Spleen (tissue), 11 donors: ENCODE results near the gene HMCN1. TPM values are rescaled to one million over a fixed set of nuclear protein-coding genes. Genes with fewer than 3 reads are reported as not detected.
A peak's percentile ranks its signal among the peaks of the same experiment; 100 is the strongest.
"Not testable (repeated sequence)": the region's sequence is repeated elsewhere in the genome, so short reads cannot be mapped to it uniquely, and the experiment has no call there.

Experiments used
- DNase-seq: peaks from one replicate; pipeline ENCODE4 v3.0.0-alpha.2; 2020
- H3K27ac ChIP-seq, 8 donors: fragments of 200-600 bp; sonication (generic) in 7 of 8; 1 replicate in 4 of 8; 2 replicates in 4 of 8; pipeline versions ENCODE4 v1.5.0 to v1.8.0; 2016 to 2021; ENCODE audit warnings: inconsistent platforms in 4 of 8, mild to moderate bottlenecking in 4 of 8, moderate library complexity in 1 of 8
- H3K27me3 ChIP-seq, 7 donors: fragments of 200-600 bp; sonication (generic) in 6 of 7; replicated peaks in 1 of 7; 1 replicate in 4 of 7; 2 replicates in 3 of 7; pipeline versions ENCODE4 v1.5.0 to v1.8.0; 2016 to 2021; ENCODE audit warnings: inconsistent platforms in 3 of 7, mild to moderate bottlenecking in 1 of 7
- H3K36me3 ChIP-seq, 6 donors: fragments of 200-600 bp; sonication (generic) in 5 of 6; 1 replicate in 4 of 6; 2 replicates in 2 of 6; pipeline versions ENCODE4 v1.5.0 to v1.8.0; 2016 to 2021; ENCODE audit warnings: inconsistent platforms in 2 of 6
- H3K4me1 ChIP-seq, 6 donors: fragments of 200-600 bp; sonication (generic) in 5 of 6; 1 replicate in 3 of 6; 2 replicates in 3 of 6; pipeline versions ENCODE4 v1.5.0 to v1.8.0; 2016 to 2021; ENCODE audit warnings: inconsistent platforms in 3 of 6
- H3K4me3 ChIP-seq, 8 donors: fragments of 200-600 bp; sonication (generic) in 7 of 8; 1 replicate in 4 of 8; 2 replicates in 4 of 8; pipeline versions ENCODE4 v1.5.0 to v1.8.0; 2016 to 2021; ENCODE audit warnings: inconsistent platforms in 4 of 8, mild to moderate bottlenecking in 4 of 8, moderate library complexity in 2 of 8
- H3K9me3 ChIP-seq, 8 donors: fragments of 200-600 bp; sonication (generic) in 7 of 8; 1 replicate in 4 of 8; 2 replicates in 4 of 8; pipeline versions ENCODE4 v1.5.0 to v1.8.0; 2016 to 2021; ENCODE audit warnings: inconsistent platforms in 4 of 8
- POLR2A ChIP-seq, 3 donors: fragments of 450-650 bp; IDR thresholded peaks; one replicate each; pipeline ENCODE4 v1.5.1; 2017; ENCODE audit warnings: antibody characterized with exemption in 3 of 3, mild to moderate bottlenecking in 1 of 3
- POLR2AphosphoS5 ChIP-seq, 3 donors: sonication (generic); formaldehyde crosslinking; IDR thresholded peaks; one replicate each; pipeline ENCODE4 v1.5.1; 2017; ENCODE audit warnings: antibody characterized with exemption in 3 of 3
- WGBS, 5 donors: extraction: QIAGEN DNeasy Blood & Tissue Kit in 3 of 5; methylation state at CpG; one replicate each; pipeline versions ENCODE4 v1.1.5 to v1.1.7; 2013 to 2018; 5-methylcytosine and 5-hydroxymethylcytosine counted together
- intact Hi-C: fragments of 100-400 bp; cut with DNase I; formaldehyde crosslinking; loops from one replicate; pipeline ENCODE4 v1.15.0; 2023; ENCODE audit warnings: low total_unique reads
- polyA plus RNA-seq, 3 donors: library from polyadenylated mRNA; stranded (reverse); fragments of 200-250 nt; gene quantifications; one replicate each; pipeline ENCODE4 v1.2.1, GENCODE V29; 2013
- total RNA-seq, 7 donors: library from RNA; depleted of rRNA in 3 of 7; stranded (reverse); fragments of >200 nt in 3 of 7; fragmentation: NEBNext Ultra II Directional in 4 of 7; extraction: Animal tissue kit (Norgen Biotek cat#: 25700) in 4 of 7; gene quantifications; one replicate each; pipeline versions ENCODE4 v1.1.0 to v1.2.1, GENCODE V29; 2016 to 2021
- TF ChIP-seq, protein P1 (sequence below), 11 experiments: fragments of 200-600 bp in 7 of 11; fragments of 450-650 bp in 4 of 11; sonication (generic) in 4 of 11; IDR thresholded peaks in 8 of 11; conservative IDR thresholded peaks in 3 of 11; 1 replicate in 7 of 11; 2 replicates in 4 of 11; pipeline versions ENCODE4 v1.4.0 to v1.8.0; 2016 to 2021; ENCODE audit warnings: antibody characterized with exemption in 11 of 11, inconsistent platforms in 4 of 11, mild to moderate bottlenecking in 1 of 11
- donor health status: healthy with polysubstance abuse.
- donor health status: DM: no; HTN: no; CAD: no; lungs with moderate emphysema.
- donor health status: DM: no; HTN: no; CAD: no.
- donor health status: Bipolar disorder and iron deficiency.
- donor health status: healthy.
- donor health status: DM: no; HTN: no; CAD: no.
- donor health status: DM: yes; HTN: yes; CAD: no.

HMCN1 gene
- total and polyA plus RNA-seq, 10 donors = 1.2 to 28.8 (median 19.9) TPM

DNA sequence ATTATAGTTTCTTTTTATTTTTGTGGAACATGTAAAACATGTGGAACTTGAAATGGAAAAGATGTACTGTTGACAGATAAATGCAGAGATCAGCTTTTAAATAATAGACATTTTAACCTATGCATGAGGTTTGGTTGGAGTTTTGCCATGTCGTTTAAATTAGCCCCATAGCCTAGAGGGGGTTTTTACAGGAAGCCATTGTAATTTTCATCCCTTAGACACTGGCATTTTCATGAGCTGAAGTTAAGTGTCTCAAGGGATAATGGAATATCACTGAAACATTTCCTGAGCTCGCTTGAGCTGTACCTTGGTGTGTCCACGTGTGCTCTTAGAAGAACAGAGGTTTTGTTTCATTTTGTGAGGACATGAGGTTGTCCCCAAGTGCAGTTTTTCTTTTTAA is 54.2 kb downstream of the HMCN1 start:
- Histone ChIP-seq H3K27ac (no peak overlapping the region), H3K9me3 (peaks cover 0 to 9% (median 0%) of the 10 kb centered on the region in 8 donors), H3K36me3 (no peaks in the 10 kb centered on the region), H3K4me3 (no peak overlapping the region), H3K4me1 (peaks cover 0 to 16% (median 4%) of the 10 kb centered on the region in 6 donors), H3K27me3 (no peaks in the 10 kb centered on the region)
- intact Hi-C loops = no loop called here
- TF ChIP-seq, protein P1, sequence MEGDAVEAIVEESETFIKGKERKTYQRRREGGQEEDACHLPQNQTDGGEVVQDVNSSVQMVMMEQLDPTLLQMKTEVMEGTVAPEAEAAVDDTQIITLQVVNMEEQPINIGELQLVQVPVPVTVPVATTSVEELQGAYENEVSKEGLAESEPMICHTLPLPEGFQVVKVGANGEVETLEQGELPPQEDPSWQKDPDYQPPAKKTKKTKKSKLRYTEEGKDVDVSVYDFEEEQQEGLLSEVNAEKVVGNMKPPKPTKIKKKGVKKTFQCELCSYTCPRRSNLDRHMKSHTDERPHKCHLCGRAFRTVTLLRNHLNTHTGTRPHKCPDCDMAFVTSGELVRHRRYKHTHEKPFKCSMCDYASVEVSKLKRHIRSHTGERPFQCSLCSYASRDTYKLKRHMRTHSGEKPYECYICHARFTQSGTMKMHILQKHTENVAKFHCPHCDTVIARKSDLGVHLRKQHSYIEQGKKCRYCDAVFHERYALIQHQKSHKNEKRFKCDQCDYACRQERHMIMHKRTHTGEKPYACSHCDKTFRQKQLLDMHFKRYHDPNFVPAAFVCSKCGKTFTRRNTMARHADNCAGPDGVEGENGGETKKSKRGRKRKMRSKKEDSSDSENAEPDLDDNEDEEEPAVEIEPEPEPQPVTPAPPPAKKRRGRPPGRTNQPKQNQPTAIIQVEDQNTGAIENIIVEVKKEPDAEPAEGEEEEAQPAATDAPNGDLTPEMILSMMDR (IDR thresholded peaks at IDR 0.05 in 8 of 11, conservative IDR thresholded peaks at IDR 0.05 in 3 of 11) = no peak
- TF ChIP-seq POLR2A (IDR thresholded peaks at IDR 0.05) = no peak
- no peak for TF ChIP-seq POLR2AphosphoS5 (IDR thresholded peaks at IDR 0.05)
- WGBS, 5 donors = 50 to 71% (median 63%) methylated on average over 3 of the region's 3 CpGs
- DNase-seq = no peak

DNA sequence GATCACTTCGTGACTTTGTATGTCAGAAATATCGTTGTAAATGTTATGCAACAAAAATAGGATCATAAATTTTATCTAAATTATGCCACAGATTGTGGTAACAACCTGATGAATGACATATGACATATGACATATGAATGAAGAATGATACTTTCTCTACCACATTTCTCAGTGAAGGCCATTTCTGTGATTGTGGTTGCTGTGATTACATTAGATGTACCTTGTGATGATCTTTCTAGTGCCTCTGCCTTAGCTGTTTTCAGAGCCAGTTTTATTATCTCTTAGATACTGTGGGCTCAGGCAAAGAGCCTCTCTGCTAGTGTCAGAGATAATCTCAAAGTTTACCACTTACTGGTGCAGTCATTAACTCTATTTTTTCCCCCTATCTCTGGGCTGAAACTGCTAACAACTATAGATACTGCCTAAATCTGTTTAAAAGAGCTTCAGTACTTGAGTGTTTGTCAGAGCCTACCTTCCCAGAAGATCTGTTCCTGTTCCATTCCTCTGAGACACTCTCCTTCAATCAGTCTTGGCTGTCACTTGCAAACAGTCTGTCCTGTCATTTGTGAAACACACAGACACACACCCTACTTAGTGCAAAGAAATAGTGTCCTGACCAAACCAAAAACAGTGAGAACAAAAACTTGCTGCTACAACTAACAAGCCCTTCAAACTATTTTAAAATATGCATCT is 55.5 kb downstream of the HMCN1 start:
- H3K27ac ChIP-seq = peak overlapping the region in 5 of 8 donors; percentile 12 to 52 (median 35)
- peaks cover 0 to 16% (median 4%) of the 10 kb centered on the region in 6 donors for H3K4me1 ChIP-seq
- WGBS, 5 donors = 83 to 89% (median 87%) methylated on average over 2 of the region's 2 CpGs

DNA sequence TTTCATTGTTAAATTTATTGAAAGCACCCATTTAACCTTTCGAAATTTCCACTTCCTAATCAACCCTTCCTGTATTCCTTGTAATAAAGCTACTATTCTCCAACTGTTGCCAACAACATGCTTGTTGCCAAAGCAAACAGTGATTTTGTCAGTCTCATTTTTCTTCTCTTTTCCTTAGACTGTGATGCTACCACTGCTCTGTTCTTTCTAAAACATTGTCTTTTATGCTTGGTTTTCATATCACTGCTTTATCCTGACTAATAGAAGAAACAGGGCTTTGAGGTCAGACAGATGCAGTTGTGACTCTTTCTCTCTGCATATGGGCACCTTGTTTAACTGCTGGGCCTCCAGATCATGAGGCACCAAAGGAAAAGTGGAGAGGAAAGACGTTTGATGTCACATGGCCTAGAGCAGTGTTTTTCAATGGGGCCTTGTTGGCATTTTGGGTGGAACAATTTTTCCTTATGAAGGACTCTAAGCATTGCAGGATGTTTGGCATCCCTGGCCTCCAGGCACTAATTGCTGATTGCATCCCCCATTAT is 56.1 kb downstream of the HMCN1 start:
- H3K4me3 ChIP-seq = no peak overlapping the region
- intact Hi-C loops = no loop called here
- H3K9me3 ChIP-seq = no peaks in the 10 kb centered on the region
- H3K27me3 ChIP-seq = no peaks in the 10 kb centered on the region
- TF ChIP-seq POLR2AphosphoS5 (IDR thresholded peaks at IDR 0.05) = no peak
- TF ChIP-seq POLR2A (IDR thresholded peaks at IDR 0.05) = no peak
- TF ChIP-seq, protein P1 (IDR thresholded peaks at IDR 0.05 in 8 of 11, conservative IDR thresholded peaks at IDR 0.05 in 3 of 11) = no peak
- no peak for DNase-seq
- no peaks in the 10 kb centered on the region for H3K36me3 ChIP-seq
- H3K27ac ChIP-seq = peak overlapping the region in 5 of 8 donors; percentile 26 to 52 (median 34)
- peaks cover 0 to 16% (median 4%) of the 10 kb centered on the region in 6 donors for H3K4me1 ChIP-seq
- 34 to 62% (median 44%) methylated on average over 2 of the region's 2 CpGs for WGBS, 5 donors

More for the DNA sequence above, 55.5 kb downstream of the HMCN1 start:
- no peak overlapping the region for H3K4me3 ChIP-seq
- no peak for DNase-seq
- no peaks in the 10 kb centered on the region for H3K9me3 ChIP-seq
- H3K27me3 ChIP-seq = no peaks in the 10 kb centered on the region
- no peak for TF ChIP-seq POLR2A (IDR thresholded peaks at IDR 0.05)
- TF ChIP-seq, protein P1 (IDR thresholded peaks at IDR 0.05 in 8 of 11, conservative IDR thresholded peaks at IDR 0.05 in 3 of 11) = no peak
- TF ChIP-seq POLR2AphosphoS5 (IDR thresholded peaks at IDR 0.05) = no peak
- intact Hi-C loops = no loop called here
- no peaks in the 10 kb centered on the region for H3K36me3 ChIP-seq

GRCh38 chr1:185792040-185792439 is 57.8 kb downstream of the HMCN1 start:
- TF ChIP-seq POLR2AphosphoS5 (IDR thresholded peaks at IDR 0.05) (no peak), POLR2A (IDR thresholded peaks at IDR 0.05) (no peak)
- TF ChIP-seq, protein P1 (IDR thresholded peaks at IDR 0.05 in 8 of 11, conservative IDR thresholded peaks at IDR 0.05 in 3 of 11) = no peak
- no peaks in the 10 kb centered on the region for H3K9me3 ChIP-seq
- no peak for DNase-seq
- H3K36me3 ChIP-seq = no peaks in the 10 kb centered on the region
- no peaks in the 10 kb centered on the region for H3K27me3 ChIP-seq
- no peak overlapping the region for H3K27ac ChIP-seq
- no peak overlapping the region for H3K4me3 ChIP-seq
- intact Hi-C loops = no loop called here
- 82 to 94% (median 90%) methylated on average over 1 of the region's 1 CpG for WGBS, 5 donors
- H3K4me1 ChIP-seq = peaks cover 0 to 16% (median 4%) of the 10 kb centered on the region in 6 donors

DNA sequence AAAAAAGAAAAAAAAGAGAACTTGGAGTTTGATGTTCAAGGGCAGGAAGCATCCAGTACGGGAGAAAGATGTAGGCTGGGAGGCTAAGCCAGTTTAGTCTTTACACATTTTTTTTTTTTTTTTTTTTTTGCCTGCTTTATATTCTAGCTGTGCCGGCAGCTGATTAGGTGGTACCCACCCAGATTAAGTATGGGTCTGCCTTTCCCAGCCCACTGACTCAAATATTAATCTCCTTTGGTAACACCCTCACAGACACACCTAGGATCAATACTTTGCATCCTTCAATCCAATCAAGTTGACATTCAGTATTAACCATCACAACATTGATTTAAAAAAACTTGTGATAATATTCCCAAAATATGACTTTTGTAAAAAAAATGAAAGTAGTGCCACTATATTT is 60.3 kb downstream of the HMCN1 start:
- WGBS, 5 donors = 81 to 90% (median 84%) methylated on average over 2 of the region's 2 CpGs
- DNase-seq, intact Hi-C loops, H3K4me3 ChIP-seq, H3K27me3 ChIP-seq, H3K36me3 ChIP-seq, H3K27ac ChIP-seq: not testable (repeated sequence)
- Histone ChIP-seq H3K9me3 (peaks cover 4 to 20% (median 17%) of the 10 kb centered on the region in 8 donors), H3K4me1 (peaks cover 0 to 11% (median 4%) of the 10 kb centered on the region in 6 donors)
